H9 (cell line): ENCODE results near the gene USP4. TPM values are rescaled to one million over a fixed set of nuclear protein-coding genes. Genes with fewer than 3 reads are reported as not detected.

Experiments
- DNase-seq: peaks from one replicate; pipeline ENCODE4 v3.0.0-alpha.2; 2017
- H2AFZ ChIP-seq: one replicate; pipeline ENCODE4 v1.6.1; 2013; ENCODE audit warnings: mild to moderate bottlenecking, low read length, control low read depth, moderate library complexity
- H2AK5ac ChIP-seq: 2 replicates; pipeline ENCODE4 v1.6.1; 2013; ENCODE audit warnings: low read length, control low read depth, mixed read lengths; ENCODE audit not compliant: insufficient read length
- H2BK120ac ChIP-seq: one replicate; pipeline ENCODE4 v1.6.1; 2013; ENCODE audit warnings: low read depth, mild to moderate bottlenecking, low read length, control low read depth, inconsistent platforms; ENCODE audit not compliant: poor library complexity, severe bottlenecking
- H2BK12ac ChIP-seq: 2 replicates; pipeline ENCODE4 v1.6.1; 2013; ENCODE audit warnings: low read length, control low read depth, mixed read lengths, low read depth; ENCODE audit not compliant: insufficient read length
- H2BK15ac ChIP-seq: 2 replicates; pipeline ENCODE4 v1.6.1; 2013; ENCODE audit warnings: low read depth, low read length, control low read depth
- H2BK20ac ChIP-seq: one replicate; pipeline ENCODE4 v1.6.1; 2013; ENCODE audit warnings: low read depth, mild to moderate bottlenecking, low read length, control low read depth, inconsistent platforms; ENCODE audit not compliant: poor library complexity, severe bottlenecking
- H2BK5ac ChIP-seq: 2 replicates; pipeline ENCODE4 v1.6.1; 2013; ENCODE audit warnings: low read length, control low read depth, mixed read lengths; ENCODE audit not compliant: insufficient read length
- H3K14ac ChIP-seq: 2 replicates; pipeline ENCODE4 v1.6.1; 2013; ENCODE audit warnings: low read length, control low read depth; ENCODE audit not compliant: insufficient read depth
- H3K18ac ChIP-seq: 2 replicates; pipeline ENCODE4 v1.6.1; 2013; ENCODE audit warnings: low read depth, mild to moderate bottlenecking, mixed read lengths, low read length, control low read depth; ENCODE audit not compliant: insufficient read length
- H3K23ac ChIP-seq: 2 replicates; pipeline ENCODE4 v1.6.1; 2013; ENCODE audit warnings: low read length, control low read depth, mixed read lengths, low read depth; ENCODE audit not compliant: insufficient read length
- H3K23me2 ChIP-seq: 2 replicates; pipeline ENCODE4 v1.6.1; 2013; ENCODE audit warnings: low read depth, mild to moderate bottlenecking, mixed read lengths, low read length, control low read depth; ENCODE audit not compliant: insufficient read length, poor library complexity, severe bottlenecking
- H3K27ac ChIP-seq: 2 replicates; pipeline ENCODE4 v1.5.1; 2013; ENCODE audit warnings: low read length, control low read depth, mixed read lengths, low read depth; ENCODE audit not compliant: insufficient read length
- H3K27me3 ChIP-seq: 2 replicates; pipeline ENCODE4 v1.6.1; 2013; ENCODE audit warnings: low read length, control low read depth, inconsistent platforms; ENCODE audit not compliant: insufficient read depth
- H3K4ac ChIP-seq: 2 replicates; pipeline ENCODE4 v1.6.1; 2013; ENCODE audit warnings: low read depth, mild to moderate bottlenecking, control low read depth, inconsistent platforms, low read length, moderate library complexity
- H3K4me1 ChIP-seq: 2 replicates; pipeline ENCODE4 v1.6.1; 2013; ENCODE audit warnings: low read length, control low read depth, inconsistent platforms; ENCODE audit not compliant: insufficient read depth
- H3K4me2 ChIP-seq: 2 replicates; pipeline ENCODE4 v1.6.1; 2013; ENCODE audit warnings: low read length, control low read depth, mixed read lengths; ENCODE audit not compliant: insufficient read length, insufficient read depth
- H3K56ac ChIP-seq: 2 replicates; pipeline ENCODE4 v1.6.1; 2013; ENCODE audit warnings: low read depth, mild to moderate bottlenecking, mixed read lengths, low read length, control low read depth; ENCODE audit not compliant: insufficient read length
- H3K79me1 ChIP-seq: 2 replicates; pipeline ENCODE4 v1.6.1; 2013; ENCODE audit warnings: low read depth, mild to moderate bottlenecking, moderate library complexity, low read length, control low read depth, inconsistent platforms; ENCODE audit not compliant: insufficient read depth, poor library complexity, severe bottlenecking
- H3K79me2 ChIP-seq: 2 replicates; pipeline ENCODE4 v1.6.1; 2013; ENCODE audit warnings: low read length, control low read depth, inconsistent platforms; ENCODE audit not compliant: insufficient read depth
- H3K9ac ChIP-seq: 2 replicates; pipeline ENCODE4 v1.6.1; 2013; ENCODE audit warnings: low read length, control low read depth, mixed read lengths; ENCODE audit not compliant: insufficient read length; ENCODE audit errors: extremely low read depth
- H3K9me3 ChIP-seq: one replicate; pipeline ENCODE4 v1.6.1; 2013; ENCODE audit warnings: low read depth, low read length, inconsistent platforms; ENCODE audit not compliant: control insufficient read depth
- H3T11ph ChIP-seq: one replicate; pipeline ENCODE4 v1.6.1; 2013; ENCODE audit warnings: mild to moderate bottlenecking, low read length, control low read depth, inconsistent platforms
- H4K20me1 ChIP-seq: one replicate; pipeline ENCODE4 v1.6.1; 2013; ENCODE audit not compliant: control insufficient read depth, insufficient read length, insufficient read depth
- H4K5ac ChIP-seq: 2 replicates; pipeline ENCODE4 v1.6.1; 2013; ENCODE audit warnings: low read depth, mild to moderate bottlenecking, mixed read lengths, low read length, control low read depth; ENCODE audit not compliant: insufficient read length
- H4K8ac ChIP-seq: replicated peaks from 2 replicates; pipeline ENCODE4 v1.6.1; 2013; ENCODE audit warnings: low read length, control low read depth, mixed read lengths, low read depth; ENCODE audit not compliant: insufficient read length
- H4K91ac ChIP-seq: 2 replicates; pipeline ENCODE4 v1.6.1; 2013; ENCODE audit warnings: low read depth, mild to moderate bottlenecking, moderate library complexity, mixed read lengths, low read length, control low read depth; ENCODE audit not compliant: insufficient read length
- H3K27ac Mint-ChIP-seq, 3 experiments: 2 replicates in 2 of 3; 3 replicates in 1 of 3; pipeline ENCODE4 v1.8.0; 2020 to 2021; ENCODE audit warnings: mixed read lengths in 3 of 3, mild to moderate bottlenecking in 1 of 3, moderate library complexity in 1 of 3
- H3K27me3 Mint-ChIP-seq: 2 replicates; pipeline ENCODE4 v1.8.0; 2021; ENCODE audit warnings: low read depth, mild to moderate bottlenecking, moderate library complexity, mixed read lengths
- H3K36me3 Mint-ChIP-seq, 3 experiments: 2 replicates in 2 of 3; 3 replicates in 1 of 3; pipeline ENCODE4 v1.8.0; 2020 to 2021; ENCODE audit warnings: low read depth in 3 of 3, mixed read lengths in 3 of 3; ENCODE audit not compliant: insufficient read depth in 1 of 3
- H3K4me1 Mint-ChIP-seq, 2 experiments: 2 replicates each; pipeline ENCODE4 v1.8.0; 2020; ENCODE audit warnings: mixed read lengths in 2 of 2
- H3K4me3 Mint-ChIP-seq, 2 experiments: 2 replicates in 1 of 2; 3 replicates in 1 of 2; pipeline ENCODE4 v1.8.0; 2020 to 2021; ENCODE audit warnings: mild to moderate bottlenecking in 2 of 2, mixed read lengths in 2 of 2, moderate library complexity in 1 of 2
- H3K9me3 Mint-ChIP-seq, 2 experiments: 2 replicates in 1 of 2; 3 replicates in 1 of 2; pipeline ENCODE4 v1.8.0; 2020; ENCODE audit warnings: mild to moderate bottlenecking in 2 of 2, mixed read lengths in 2 of 2, moderate library complexity in 1 of 2
- CTCF ChIP-seq: fragments of 200-600 bp; sonication (generic); conservative IDR thresholded peaks from 3 replicates; pipeline ENCODE4 v1.8.0; 2021; ENCODE audit warnings: antibody characterized with exemption, mild to moderate bottlenecking
- WGBS: extraction: QIAGEN DNeasy Blood & Tissue Kit; methylation state at CpG from one replicate; pipeline ENCODE4 v1.1.7; 2013; ENCODE audit warnings: missing lambda C conversion rate, low lambda C conversion rate, mixed read lengths; ENCODE audit not compliant: insufficient read length; ENCODE audit errors: extremely low coverage; 5-methylcytosine and 5-hydroxymethylcytosine counted together
- total RNA-seq: library from RNA; stranded (reverse); gene quantifications from 2 replicates; pipeline ENCODE4 v1.2.1, GENCODE V29; 2021

The USP4 gene
- total RNA-seq, 1 experiment from 2014 or later, result 36.1 TPM

- Mint-ChIP-seq H3K4me3 (no peak overlapping the region), H3K27me3 (no peaks in the 10 kb centered on the region; the same call in 1 of the 2 replicates), H3K4me1 (no peaks in the 10 kb centered on the region), H3K36me3 (peaks cover 3 to 50% (median 34%) of the 10 kb centered on the region in 3 experiments; a peak in 6 of 7 replicates), H3K27ac (no peak overlapping the region), H3K9me3 (no peaks in the 10 kb centered on the region)
- Histone ChIP-seq H3K79me1 (no peaks in the 10 kb centered on the region), H3K56ac (no peak overlapping the region), H3T11ph (no peak overlapping the region), H3K9me3 (no peaks in the 10 kb centered on the region), H4K8ac (no peak overlapping the region), H3K27ac (no peak overlapping the region), H2BK120ac (no peak overlapping the region), H2BK15ac (no peak overlapping the region), H3K4ac (no peak overlapping the region), H2AK5ac (no peak overlapping the region), H4K91ac (no peak overlapping the region), H3K9ac (no peak overlapping the region), H2BK20ac (no peak overlapping the region), H2BK12ac (no peak overlapping the region), H2AFZ (no peak overlapping the region), H3K79me2 (no peaks in the 10 kb centered on the region), H4K5ac (no peak overlapping the region), H3K4me2 (no peak overlapping the region), H3K27me3 (no peaks in the 10 kb centered on the region), H2BK5ac (no peak overlapping the region), H3K4me1 (no peaks in the 10 kb centered on the region), H3K14ac (no peak overlapping the region), H3K18ac (no peak overlapping the region), H3K23me2 (no peaks in the 10 kb centered on the region), H4K20me1 (no peaks in the 10 kb centered on the region), H3K23ac (no peak overlapping the region)
- DNase-seq, result no peak
- no CpG with 5 or more reads among the region's 5 CpGs for WGBS
- no peak for TF ChIP-seq CTCF
These were observed 34.2 kb downstream of the USP4 start for GRCh38 chr3:49305608-49306007.
